GM19395 (cell line): ENCODE data around the gene SHC2.

Source experiments
- ATAC-seq: cut with Tn5 transposase; IDR thresholded peaks from one replicate; pipeline ENCODE4 v1.9.1; 2021; ENCODE audit warnings: mild to moderate bottlenecking, moderate library complexity; ENCODE audit not compliant: unreplicated experiment

Gene SHC2

DNA sequence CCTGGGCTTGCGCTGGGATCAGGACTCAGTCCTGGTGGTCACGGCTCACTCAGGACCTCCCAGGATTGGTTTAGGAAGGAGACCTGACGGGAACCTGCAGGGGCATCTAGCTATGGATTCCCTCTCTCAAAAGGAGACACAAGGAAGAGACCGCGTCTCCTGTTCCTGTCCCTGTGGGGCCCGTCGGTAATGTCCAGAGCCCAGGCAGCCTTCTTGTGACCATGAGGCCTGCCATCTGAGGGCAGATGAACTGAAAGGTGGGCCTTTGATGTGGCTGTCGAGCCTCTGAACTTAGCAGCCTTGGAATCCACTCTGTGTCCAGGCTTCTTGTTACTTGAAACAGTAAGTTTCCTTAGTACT, 84.7 kb downstream of the SHC2 start:
- ATAC-seq: no peak

GRCh38 chr19:375395-376110, 85.3 kb downstream of the SHC2 start:
- no peak for ATAC-seq

- ATAC-seq: no peak
Measured at GRCh38 chr19:374886-375235, 86.0 kb downstream of the SHC2 start.

GRCh38 chr19:374183-374885, 86.5 kb downstream of the SHC2 start:
- ATAC-seq: no peak

GRCh38 chr19:373391-374182, 87.2 kb downstream of the SHC2 start:
- ATAC-seq: no peak

- no peak for ATAC-seq
Measured at GRCh38 chr19:372306-372890, 88.4 kb downstream of the SHC2 start.

DNA sequence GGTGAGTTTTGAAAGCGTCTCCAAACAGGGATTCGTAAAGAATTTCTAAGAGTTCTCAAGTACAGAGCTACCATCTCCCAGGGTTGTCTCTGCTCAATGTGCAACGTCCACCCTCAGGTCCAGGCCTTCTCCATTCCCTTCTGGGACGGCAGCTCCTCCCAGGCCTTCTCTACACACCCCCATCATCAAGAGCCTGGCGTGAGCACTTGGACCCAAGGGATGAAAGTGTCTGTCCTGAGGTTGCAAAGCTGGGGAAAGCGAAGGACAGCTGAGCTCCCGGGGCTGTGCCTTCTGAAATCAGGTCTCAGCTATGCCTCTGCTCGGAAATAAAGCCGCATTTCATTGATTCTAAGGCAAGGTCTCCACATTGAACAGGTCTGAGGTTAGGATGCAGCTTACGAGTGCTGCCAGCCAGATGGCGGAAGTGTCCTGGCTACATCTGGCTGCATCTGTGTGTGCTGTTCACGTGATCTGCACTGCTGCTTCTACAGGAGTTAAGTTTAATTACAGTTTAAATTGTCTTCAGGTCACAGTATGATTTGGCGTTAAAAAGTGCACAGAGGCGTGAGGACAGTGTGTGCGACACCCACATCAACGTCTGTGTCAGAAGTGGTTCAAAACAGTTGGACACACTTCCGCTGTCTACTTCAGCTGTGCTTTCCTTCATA, 89.2 kb downstream of the SHC2 start:
- ATAC-seq: no peak

- no peak for ATAC-seq
Measured at GRCh38 chr19:370641-371330, 90.0 kb downstream of the SHC2 start.

DNA sequence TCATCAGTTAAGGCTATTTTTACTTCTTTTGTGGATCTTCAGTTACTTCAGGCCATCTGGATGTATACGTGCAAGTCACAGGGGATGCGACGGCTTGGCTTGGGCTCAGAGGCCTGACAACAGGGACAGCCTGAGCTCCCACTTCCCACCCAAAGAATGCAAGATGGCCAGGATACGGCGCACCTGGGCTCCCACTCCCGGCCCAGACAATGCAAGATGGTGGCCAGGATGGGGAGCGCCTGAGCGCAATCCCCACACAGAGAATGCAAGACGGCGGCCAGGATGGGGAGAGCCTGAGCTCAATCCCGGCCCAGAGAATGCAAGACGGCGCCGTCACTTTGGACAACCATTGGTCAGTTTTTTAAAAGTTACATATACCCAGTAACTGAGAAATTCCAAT, 91.0 kb downstream of the SHC2 start:
- no peak for ATAC-seq

GRCh38 chr19:369256-369655, 91.6 kb downstream of the SHC2 start:
- ATAC-seq: no peak

- no peak for ATAC-seq
Measured at GRCh38 chr19:368630-369024, 92.2 kb downstream of the SHC2 start.

- ATAC-seq: no peak
Measured at GRCh38 chr19:367963-368629, 92.7 kb downstream of the SHC2 start.

DNA sequence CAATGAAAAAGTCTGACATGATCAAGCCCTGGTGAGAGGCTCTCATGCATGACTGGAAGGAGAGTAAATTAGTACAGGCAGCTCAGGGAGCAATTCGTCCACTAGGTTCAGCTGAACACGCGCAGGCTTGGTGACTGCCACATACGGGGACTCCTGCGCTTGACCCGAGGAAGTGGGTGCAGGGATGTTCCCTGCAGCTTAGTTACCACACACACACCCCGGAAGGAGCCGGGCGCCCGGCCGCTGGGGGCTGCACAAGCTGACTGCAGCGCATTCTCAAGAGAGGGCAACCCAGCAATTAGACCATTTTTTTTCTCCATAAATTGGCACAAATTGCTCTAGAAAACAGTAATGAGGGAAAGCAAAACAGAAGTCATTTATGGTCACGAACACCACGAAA, 93.3 kb downstream of the SHC2 start:
- ATAC-seq: no peak

DNA sequence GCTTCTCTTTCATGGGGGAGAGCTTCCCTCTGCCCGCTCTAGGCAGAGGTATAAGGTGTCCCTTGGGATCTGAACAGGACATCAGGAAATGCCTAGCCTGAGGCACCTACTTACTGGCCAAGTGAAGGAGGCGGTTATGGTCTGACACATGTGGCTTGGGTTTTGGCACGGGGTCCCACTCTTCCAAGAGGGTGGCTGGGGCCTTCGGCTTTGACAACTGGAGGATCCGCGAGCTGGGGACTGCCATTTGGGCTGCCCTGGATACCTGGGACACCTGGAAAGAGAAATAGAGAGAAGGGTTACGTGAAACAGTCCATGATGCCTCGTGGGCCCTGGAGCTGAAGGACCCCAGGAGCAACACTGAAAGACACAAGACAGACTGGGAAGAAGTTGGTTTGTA, 93.9 kb downstream of the SHC2 start:
- no peak for ATAC-seq
